Stimulated activated CD4-positive, alpha-beta T cell treated with anti-CD3 and anti-CD28 coated beads, Interleukin-15, amount 100 ng/mL, for 24 hours (primary cell): ENCODE results near the gene PLEKHM1.
A peak's percentile ranks its signal among the peaks of the same experiment; 100 is the strongest.
"Not testable (repeated sequence)": the region's sequence is repeated elsewhere in the genome, so short reads cannot be mapped to it uniquely, and the experiment has no call there.

ENCODE experiments used
- DNase-seq: peaks from one replicate; pipeline ENCODE4 v3.0.0-alpha.2; 2020

The PLEKHM1 gene

GRCh38 chr17:45490615-45491433 lies at the start of gene PLEKHM1:
Gene PLEKHM1, minus strand, starts transcription at chr17:45490721. Its CDS starts 8,237 bp downstream, at chr17:45482484.
- peak; percentile 89 for DNase-seq

GRCh38 chr17:45538168-45538567 lies 47.6 kb upstream of the PLEKHM1 start:
- not testable (repeated sequence) for DNase-seq

- not testable (repeated sequence) for DNase-seq
These were observed 15.6 kb upstream of the PLEKHM1 start for GRCh38 chr17:45506072-45506471.

DNA sequence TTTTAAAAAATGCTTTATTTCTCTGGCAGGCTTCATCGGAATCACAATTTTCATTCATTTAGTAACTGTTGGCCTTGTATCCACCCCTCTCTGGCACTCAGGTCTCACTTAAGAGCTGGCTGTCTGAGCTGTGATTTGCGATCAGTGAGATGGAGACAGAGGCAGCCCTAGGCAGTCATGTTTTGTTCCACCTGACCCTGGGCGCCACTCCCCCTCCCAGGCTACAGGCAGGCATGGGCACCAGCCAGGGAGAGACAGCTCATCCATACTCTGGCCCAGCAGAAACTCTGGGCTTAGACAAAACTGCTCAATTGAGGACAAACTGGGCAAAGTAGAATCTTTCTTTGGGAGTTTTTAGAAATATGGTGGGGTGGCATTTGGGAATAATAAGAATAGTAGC lies 14.7 kb upstream of the PLEKHM1 start:
- DNase-seq = not testable (repeated sequence)

DNA sequence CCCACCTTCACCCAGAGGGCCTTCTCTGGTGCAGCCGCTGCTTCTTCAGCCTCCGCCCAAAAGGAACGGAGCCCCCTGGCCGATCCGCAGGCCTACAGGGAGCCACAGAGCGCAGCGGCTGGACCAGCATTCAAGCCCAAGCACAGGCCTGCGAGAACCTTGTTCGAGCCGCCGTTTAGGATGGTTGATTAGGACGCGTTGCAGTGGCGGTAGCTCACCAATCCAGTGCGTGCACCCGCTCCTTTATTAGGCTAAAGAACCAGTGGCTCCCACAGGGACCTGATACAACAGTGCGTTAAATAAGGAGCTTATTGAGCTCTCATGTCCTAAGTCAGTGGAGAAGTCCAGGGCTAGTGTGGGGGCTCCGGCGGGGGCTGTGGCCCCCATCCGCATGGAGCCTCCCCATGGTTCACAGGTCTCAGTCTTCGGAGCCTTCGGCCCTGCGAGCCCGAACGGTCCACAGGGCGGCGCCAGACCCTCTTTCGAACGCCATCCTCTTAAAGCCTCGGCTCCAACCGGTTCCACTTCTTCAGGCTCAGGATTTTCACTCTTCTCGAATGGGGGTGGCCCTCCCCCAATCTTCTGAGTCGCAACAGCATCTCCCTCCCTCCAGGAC lies 10.7 kb upstream of the PLEKHM1 start:
- DNase-seq = peak; percentile 25

DNA sequence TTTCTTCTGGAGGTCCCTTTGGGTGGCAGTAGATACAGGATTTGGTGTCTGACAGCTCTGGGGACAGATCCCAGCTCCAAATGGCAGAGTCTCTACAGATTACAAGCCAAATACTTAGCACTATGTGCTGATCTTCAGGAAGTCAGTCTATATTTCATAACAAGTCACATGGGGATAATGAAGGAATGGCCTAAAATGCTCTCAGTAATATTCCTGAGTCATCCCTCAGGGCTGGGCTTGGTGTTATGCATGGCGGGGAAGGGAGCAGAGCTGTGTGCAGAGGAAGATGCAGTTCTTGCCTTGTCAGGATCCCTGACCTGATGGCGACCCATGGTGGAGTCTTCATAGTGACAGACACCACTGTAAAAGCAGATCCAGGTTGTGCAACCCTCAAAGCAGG lies 10.0 kb upstream of the PLEKHM1 start:
- not testable (repeated sequence) for DNase-seq

DNA sequence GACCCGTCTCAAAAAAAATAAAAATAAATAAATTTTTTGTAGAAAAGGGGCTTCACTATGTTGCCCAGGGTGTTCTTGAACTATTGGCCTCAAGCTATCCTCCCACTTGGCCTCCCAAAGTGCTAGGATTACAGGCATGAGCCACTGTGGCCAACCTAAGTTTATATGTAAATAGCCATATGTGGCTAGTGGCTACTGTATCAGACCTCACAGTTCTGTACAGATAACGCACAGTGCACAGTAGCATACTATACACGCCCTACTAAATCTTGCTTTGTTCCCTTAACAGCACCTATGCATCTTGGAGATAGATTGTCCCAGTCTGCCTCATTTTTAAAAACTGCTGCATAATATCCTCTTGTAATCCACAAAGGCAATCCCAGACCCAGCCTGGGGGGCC lies 8.7 kb upstream of the PLEKHM1 start:
- DNase-seq = not testable (repeated sequence)

- not testable (repeated sequence) for DNase-seq
These were observed 7.9 kb upstream of the PLEKHM1 start for GRCh38 chr17:45498377-45498776.

GRCh38 chr17:45497449-45497848 lies 6.9 kb upstream of the PLEKHM1 start:
- not testable (repeated sequence) for DNase-seq

- not testable (repeated sequence) for DNase-seq
These were observed 6.0 kb upstream of the PLEKHM1 start for GRCh38 chr17:45496507-45496906.

- DNase-seq = not testable (repeated sequence)
These were observed 4.0 kb upstream of the PLEKHM1 start for GRCh38 chr17:45494556-45494955.

- not testable (repeated sequence) for DNase-seq
These were observed 1.6 kb upstream of the PLEKHM1 start for GRCh38 chr17:45492156-45492555.

DNA sequence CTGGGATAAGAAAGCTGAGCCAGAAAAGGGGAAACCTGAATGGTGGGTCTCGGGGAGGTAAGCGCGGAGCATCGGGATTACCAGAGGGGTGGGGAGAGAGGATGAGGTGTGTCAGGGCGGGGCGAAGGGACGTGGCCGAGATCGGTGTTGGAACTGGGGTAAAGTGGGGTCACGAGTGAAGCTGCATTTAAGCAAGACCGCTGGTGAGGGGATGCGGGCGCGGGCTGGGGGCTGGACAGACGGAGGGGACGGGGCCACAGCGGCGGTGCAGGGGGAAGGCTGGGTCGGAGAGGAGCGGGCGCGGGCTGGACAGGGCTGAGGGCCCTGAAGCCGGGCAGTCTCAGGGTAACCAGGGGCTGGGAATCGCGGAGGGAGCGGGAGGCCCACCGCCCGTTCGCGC lies 323 bp downstream of the PLEKHM1 start:
- peak; percentile 27 for DNase-seq

DNA sequence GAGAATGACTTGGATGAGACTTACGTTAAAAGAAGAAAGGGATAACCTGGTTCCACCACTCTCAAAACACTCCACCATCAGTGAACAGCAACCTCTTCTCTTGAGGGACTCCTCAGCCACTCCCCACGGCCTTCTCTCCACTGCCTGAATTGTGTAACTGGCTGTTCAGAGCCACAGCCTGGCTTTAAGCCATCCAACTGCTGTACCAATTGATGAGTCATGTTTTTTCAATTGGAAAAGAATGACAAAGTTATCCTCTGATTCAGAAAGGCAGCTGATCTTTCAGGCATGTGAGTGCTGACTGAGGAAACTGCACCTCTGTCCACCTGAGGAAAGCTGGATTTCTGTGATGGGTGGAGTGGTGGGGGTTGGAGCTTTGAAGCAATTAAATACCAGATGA lies 2.8 kb downstream of the PLEKHM1 start:
- DNase-seq = not testable (repeated sequence)

- DNase-seq = not testable (repeated sequence)
These were observed 6.8 kb downstream of the PLEKHM1 start for GRCh38 chr17:45483591-45484216.

DNA sequence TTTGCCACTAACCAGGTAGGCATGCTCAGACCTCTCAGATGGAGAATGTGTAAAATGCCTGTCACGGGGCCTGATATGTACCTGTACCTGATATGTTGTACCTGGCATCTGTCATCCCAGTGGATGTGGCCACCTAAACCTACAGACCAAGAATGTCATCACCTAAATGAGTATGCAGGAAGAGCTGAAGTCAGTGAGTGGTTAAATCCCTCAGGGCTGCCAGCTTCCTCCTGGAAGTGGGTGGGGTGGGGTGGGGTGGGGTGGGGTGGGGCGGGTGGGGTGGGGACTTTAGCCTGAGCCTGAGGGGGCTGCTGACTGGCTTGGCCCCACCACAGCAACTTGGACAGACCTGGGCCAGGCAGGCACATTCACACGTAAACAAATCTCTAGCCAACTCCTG lies 7.3 kb downstream of the PLEKHM1 start:
- not testable (repeated sequence) for DNase-seq

GRCh38 chr17:45482317-45482716 lies 8.2 kb downstream of the PLEKHM1 start:
- not testable (repeated sequence) for DNase-seq

DNA sequence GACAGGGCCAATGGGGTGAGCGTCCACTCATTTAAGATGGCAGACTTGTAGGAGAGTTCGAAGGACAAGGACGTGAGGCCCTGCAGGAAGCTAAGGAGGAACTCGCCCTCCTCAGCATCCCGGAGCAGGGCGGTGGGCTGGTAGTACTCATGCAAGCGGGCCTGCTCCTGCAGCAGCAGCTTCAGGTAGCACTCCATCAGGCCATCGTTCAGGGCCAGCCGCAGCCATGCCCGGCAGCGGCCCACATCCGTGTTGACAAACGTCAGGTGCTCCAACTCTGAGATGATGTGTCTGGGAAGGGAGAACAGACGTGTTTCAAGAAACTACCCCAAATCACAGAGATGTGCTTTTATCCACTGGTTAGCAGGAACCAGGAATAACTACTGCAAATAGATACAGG lies 15.1 kb downstream of the PLEKHM1 start:
- DNase-seq = not testable (repeated sequence)

- DNase-seq = not testable (repeated sequence)
These were observed 18.3 kb downstream of the PLEKHM1 start for GRCh38 chr17:45472249-45472648.

DNA sequence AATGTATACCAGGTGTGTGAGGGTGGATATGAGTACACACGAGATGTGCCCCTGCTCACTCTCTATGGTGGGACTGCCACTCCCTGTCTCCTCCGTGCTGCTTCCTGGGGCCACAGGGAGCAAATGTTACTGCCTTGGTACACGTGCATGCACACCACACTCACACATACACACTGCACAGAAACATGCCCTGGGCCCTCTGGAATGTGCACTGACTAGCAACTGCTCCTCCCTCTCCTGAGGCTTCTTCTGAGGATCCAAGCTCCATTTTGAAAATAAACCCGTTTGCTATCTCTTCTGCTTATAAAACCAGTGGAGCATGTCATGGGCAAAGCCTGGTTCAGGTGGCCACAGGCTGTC lies 21.3 kb downstream of the PLEKHM1 start:
- DNase-seq = not testable (repeated sequence)

DNA sequence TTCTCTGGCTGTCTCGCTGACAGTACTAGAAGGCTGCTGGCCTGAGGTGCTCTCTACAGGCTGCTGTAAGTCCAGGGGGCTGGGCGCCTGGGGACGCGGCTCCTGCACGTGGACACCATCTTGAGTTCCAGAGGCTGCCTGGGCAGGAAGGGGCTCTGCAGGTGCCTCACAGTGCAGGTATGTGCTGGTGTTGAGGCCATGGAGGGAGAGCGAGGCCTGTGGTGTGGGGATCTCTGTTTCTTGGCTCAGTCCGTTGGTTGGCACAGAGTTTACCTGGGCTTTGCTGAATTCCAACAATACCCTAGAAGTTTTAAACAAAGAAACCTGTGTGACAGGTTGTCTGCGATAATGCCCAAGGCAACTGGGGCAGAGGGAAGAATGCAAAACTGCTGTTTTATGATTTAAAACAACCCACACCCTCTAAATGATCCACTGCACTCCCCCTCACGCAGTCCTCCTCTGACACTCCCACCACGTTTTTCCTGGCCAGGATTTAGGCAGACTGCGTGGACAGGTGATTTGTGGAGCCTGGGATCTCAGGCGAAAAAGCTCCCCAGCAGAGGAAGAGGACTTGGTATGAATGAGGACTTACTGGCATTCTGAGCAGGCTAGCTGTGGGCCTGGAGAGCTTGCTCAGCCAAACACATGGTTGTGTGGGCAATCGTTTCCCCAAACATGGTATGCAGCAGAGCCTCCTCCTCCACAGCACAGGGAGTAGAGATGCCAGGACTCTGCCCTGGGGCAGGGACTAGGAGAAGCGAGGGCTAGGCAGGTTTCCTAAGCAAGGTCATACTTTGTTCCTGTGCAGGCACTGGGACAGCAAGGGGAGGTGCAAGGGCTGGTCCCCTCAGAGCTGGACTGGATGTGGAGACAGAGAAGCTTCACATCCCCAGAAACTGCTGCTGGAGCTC lies 22.0 kb downstream of the PLEKHM1 start:
- not testable (repeated sequence) for DNase-seq

DNA sequence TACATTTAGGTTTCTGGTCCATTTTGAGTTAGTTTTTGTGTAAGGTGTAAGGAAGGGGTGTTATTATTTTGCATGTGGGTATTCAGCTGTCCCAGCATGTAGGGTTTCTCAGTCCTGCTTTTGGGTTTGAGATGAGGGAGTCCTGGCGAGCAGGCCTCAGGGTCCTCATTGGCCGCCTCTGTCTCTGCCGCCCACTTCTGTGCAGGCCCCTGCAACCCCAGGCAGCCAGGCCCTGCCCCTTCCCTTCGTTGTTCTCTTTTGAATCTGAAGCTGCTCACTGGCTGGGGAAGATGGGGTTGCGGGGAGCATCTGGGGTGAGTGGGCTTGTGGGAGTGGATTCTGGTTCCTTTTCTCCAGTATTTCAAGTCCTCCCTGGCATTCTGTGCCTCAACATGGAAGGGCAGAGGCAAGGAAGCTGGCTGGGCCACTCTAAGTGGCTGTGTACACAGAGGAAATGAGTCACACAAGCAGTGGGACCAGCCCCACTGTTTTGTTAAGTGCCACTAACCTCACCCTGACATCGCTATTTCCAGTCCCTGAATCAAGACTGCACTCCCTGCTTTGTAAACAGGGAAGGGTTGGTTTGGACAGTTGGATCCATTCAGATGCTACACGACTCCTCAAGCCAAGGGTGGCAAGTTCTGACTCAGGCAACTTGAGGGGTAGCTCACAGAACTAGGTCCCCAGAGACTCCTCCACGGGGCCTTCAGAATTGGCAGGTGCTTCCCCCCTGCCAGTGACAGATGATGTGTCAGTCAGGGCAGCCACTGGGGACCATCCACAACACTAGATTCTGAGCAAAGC lies 28.8 kb downstream of the PLEKHM1 start:
- DNase-seq = peak; percentile 37
